Muscle of leg (tissue), 11 donors: Measurements from ENCODE around the gene GRIK2. TPM values are rescaled to one million over a fixed set of nuclear protein-coding genes. Genes with fewer than 3 reads are reported as not detected.
"Not testable (repeated sequence)": the region's sequence is repeated elsewhere in the genome, so short reads cannot be mapped to it uniquely, and the experiment has no call there.

Experiments
- DNase-seq: peaks from one replicate; pipeline ENCODE4 v3.0.0; 2013
- H3K27ac ChIP-seq: one replicate; pipeline ENCODE4 v1.5.1; 2013; ENCODE audit warnings: mild to moderate bottlenecking, low read length, control low read depth
- H3K27me3 ChIP-seq: one replicate; pipeline ENCODE4 v1.6.1; 2013; ENCODE audit warnings: low read length; ENCODE audit not compliant: control insufficient read depth, insufficient read depth
- H3K36me3 ChIP-seq: one replicate; pipeline ENCODE4 v1.6.1; 2013; ENCODE audit warnings: low read length; ENCODE audit not compliant: control insufficient read depth, insufficient read depth
- H3K4me1 ChIP-seq: one replicate; pipeline ENCODE4 v1.6.1; 2013; ENCODE audit warnings: low read length; ENCODE audit not compliant: control insufficient read depth, insufficient read depth
- H3K4me3 ChIP-seq: one replicate; pipeline ENCODE4 v1.5.1; 2013; ENCODE audit warnings: low read length, control low read depth
- H3K9me3 ChIP-seq: replicated peaks from 2 replicates; pipeline ENCODE4 v1.6.1; 2013; ENCODE audit warnings: low read depth, low read length; ENCODE audit not compliant: control insufficient read depth
- WGBS: methylation state at CpG from one replicate; pipeline ENCODE4 v1.1.5; 2013; ENCODE audit warnings: missing lambda C conversion rate; ENCODE audit not compliant: insufficient coverage; 5-methylcytosine and 5-hydroxymethylcytosine counted together
- polyA plus RNA-seq, 8 donors: library from polyadenylated mRNA; unstranded; fragments of 120-200 nt; gene quantifications; one replicate each; pipeline versions ENCODE4 v1.2.1 to v1.2.3, GENCODE V29; 2013; ENCODE audit warnings: inconsistent platforms in 1 of 8, low replicate concordance in 1 of 8; ENCODE audit not compliant: insufficient read length in 8 of 8, insufficient read depth in 1 of 8
- total RNA-seq: library from RNA; stranded (reverse); fragments of 120-200 nt; gene quantifications from one replicate; pipeline ENCODE4 v1.2.4, GENCODE V29; 2013

GRIK2 gene
- total and polyA plus RNA-seq, 9 donors, result 1.2 to 4.0 (median 1.9) TPM

- no peak for DNase-seq
- WGBS, result no CpG with 5 or more reads among the region's 1 CpG
These were observed 658.2 kb downstream of the GRIK2 start for GRCh38 chr6:102051720-102052119.

GRCh38 chr6:102064142-102064541 is 670.6 kb downstream of the GRIK2 start:
- WGBS, result 71% methylated on average over 1 of the region's 1 CpG
- no peaks in the 10 kb centered on the region for H3K36me3 ChIP-seq
- H3K9me3 ChIP-seq, result no peaks in the 10 kb centered on the region
- no peak overlapping the region for H3K4me3 ChIP-seq
- DNase-seq, result no peak
- H3K27ac ChIP-seq, result no peak overlapping the region
- no peaks in the 10 kb centered on the region for H3K27me3 ChIP-seq
- no peaks in the 10 kb centered on the region for H3K4me1 ChIP-seq

More at GRCh38 chr6:102051720-102052119, 658.2 kb downstream of the GRIK2 start:
- H3K27me3 ChIP-seq, result no peaks in the 10 kb centered on the region
- no peaks in the 10 kb centered on the region for H3K4me1 ChIP-seq
- no peak overlapping the region for H3K27ac ChIP-seq
- H3K4me3 ChIP-seq, result no peak overlapping the region
- no peaks in the 10 kb centered on the region for H3K9me3 ChIP-seq
- H3K36me3 ChIP-seq, result no peaks in the 10 kb centered on the region

- H3K4me1 ChIP-seq, result no peaks in the 10 kb centered on the region
- no peaks in the 10 kb centered on the region for H3K9me3 ChIP-seq
- no CpG with 5 or more reads among the region's 1 CpG for WGBS
- H3K36me3 ChIP-seq, result no peaks in the 10 kb centered on the region
- no peaks in the 10 kb centered on the region for H3K27me3 ChIP-seq
- H3K4me3 ChIP-seq, result no peak overlapping the region
- DNase-seq, result no peak
- H3K27ac ChIP-seq, result no peak overlapping the region
These were observed 672.8 kb downstream of the GRIK2 start for GRCh38 chr6:102066301-102066700.

GRCh38 chr6:102068349-102068929 is 674.9 kb downstream of the GRIK2 start:
- 69% methylated on average over 4 of the region's 7 CpGs for WGBS
- no peak for DNase-seq
- Histone ChIP-seq H3K27me3 (no peaks in the 10 kb centered on the region), H3K4me3 (no peak overlapping the region), H3K27ac (no peak overlapping the region), H3K4me1 (no peaks in the 10 kb centered on the region), H3K36me3 (no peaks in the 10 kb centered on the region), H3K9me3 (no peaks in the 10 kb centered on the region)

GRCh38 chr6:102075539-102075938 is 682.0 kb downstream of the GRIK2 start:
- DNase-seq, result no peak
- WGBS, result 83% methylated on average over 1 of the region's 2 CpGs
- no peaks in the 10 kb centered on the region for H3K9me3 ChIP-seq

GRCh38 chr6:102085257-102085656 is 691.7 kb downstream of the GRIK2 start:
- Histone ChIP-seq H3K4me3 (no peak overlapping the region), H3K36me3 (no peaks in the 10 kb centered on the region), H3K4me1 (no peaks in the 10 kb centered on the region), H3K27ac (no peak overlapping the region), H3K27me3 (no peaks in the 10 kb centered on the region), H3K9me3 (peaks cover 3% of the 10 kb centered on the region)
- no peak for DNase-seq
- no CpG with 5 or more reads among the region's 2 CpGs for WGBS

More at GRCh38 chr6:102075539-102075938, 682.0 kb downstream of the GRIK2 start:
- no peak overlapping the region for H3K4me3 ChIP-seq
- H3K36me3 ChIP-seq, result no peaks in the 10 kb centered on the region
- H3K4me1 ChIP-seq, result no peaks in the 10 kb centered on the region
- no peak overlapping the region for H3K27ac ChIP-seq
- no peaks in the 10 kb centered on the region for H3K27me3 ChIP-seq

GRCh38 chr6:102088160-102088559 is 694.7 kb downstream of the GRIK2 start:
- DNase-seq, H3K4me1 ChIP-seq, H3K27me3 ChIP-seq, H3K4me3 ChIP-seq, H3K36me3 ChIP-seq, H3K27ac ChIP-seq, H3K9me3 ChIP-seq: not testable (repeated sequence)
- 95% methylated on average over 14 of the region's 19 CpGs for WGBS

- Histone ChIP-seq H3K36me3 (no peaks in the 10 kb centered on the region), H3K27me3 (no peaks in the 10 kb centered on the region), H3K4me1 (no peaks in the 10 kb centered on the region), H3K4me3 (no peak overlapping the region), H3K27ac (no peak overlapping the region), H3K9me3 (peaks cover 9% of the 10 kb centered on the region)
- no peak for DNase-seq
- no CpG with 5 or more reads among the region's 2 CpGs for WGBS
These were observed 720.9 kb downstream of the GRIK2 start for GRCh38 chr6:102114402-102114801.

GRCh38 chr6:102115911-102116310 is 722.4 kb downstream of the GRIK2 start:
- no peaks in the 10 kb centered on the region for H3K36me3 ChIP-seq
- H3K4me3 ChIP-seq, result no peak overlapping the region
- no CpG with 5 or more reads among the region's 1 CpG for WGBS
- peaks cover 9% of the 10 kb centered on the region for H3K9me3 ChIP-seq
- H3K27ac ChIP-seq, result no peak overlapping the region
- H3K27me3 ChIP-seq, result no peaks in the 10 kb centered on the region
- no peaks in the 10 kb centered on the region for H3K4me1 ChIP-seq
- DNase-seq, result no peak

- no peak overlapping the region for H3K4me3 ChIP-seq
- peaks cover 9% of the 10 kb centered on the region for H3K9me3 ChIP-seq
- no peaks in the 10 kb centered on the region for H3K36me3 ChIP-seq
- H3K4me1 ChIP-seq, result no peaks in the 10 kb centered on the region
- no peak overlapping the region for H3K27ac ChIP-seq
- no peaks in the 10 kb centered on the region for H3K27me3 ChIP-seq
- no peak for DNase-seq
- no CpG with 5 or more reads among the region's 1 CpG for WGBS
These were observed 724.5 kb downstream of the GRIK2 start for GRCh38 chr6:102118034-102118433.
